CD4-positive, alpha-beta T cell treated with Interleukin-6 at 100 ng/mL for 8 hours (primary cell): ENCODE measurements around the gene CD86.

Experiments used
- DNase-seq: peaks from one replicate; pipeline ENCODE4 v3.0.0-alpha.2; 2020; ENCODE audit warnings: mixed read lengths, low spot score

CD86 gene

GRCh38 chr3:122092460-122093165, 37.5 kb downstream of the CD86 start:
- no peak for DNase-seq

- no peak for DNase-seq
Measured at GRCh38 chr3:122094125-122094524, 39.0 kb downstream of the CD86 start.

- DNase-seq = no peak
Measured at GRCh38 chr3:122094693-122095092, 39.5 kb downstream of the CD86 start.

GRCh38 chr3:122097141-122097540, 42.0 kb downstream of the CD86 start:
- no peak for DNase-seq

GRCh38 chr3:122098611-122099010, 43.4 kb downstream of the CD86 start:
- no peak for DNase-seq

GRCh38 chr3:122099255-122099654, 44.1 kb downstream of the CD86 start:
- DNase-seq = no peak

GRCh38 chr3:122100083-122100482, 44.9 kb downstream of the CD86 start:
- no peak for DNase-seq

GRCh38 chr3:122100591-122101463, 45.7 kb downstream of the CD86 start:
- no peak for DNase-seq

GRCh38 chr3:122101646-122102045, 46.5 kb downstream of the CD86 start:
- peak; percentile 53 for DNase-seq

- no peak for DNase-seq
Measured at GRCh38 chr3:122102191-122102935, 47.2 kb downstream of the CD86 start.

- no peak for DNase-seq
Measured at GRCh38 chr3:122103821-122104514, 48.8 kb downstream of the CD86 start.

GRCh38 chr3:122104515-122105194, 49.5 kb downstream of the CD86 start:
- DNase-seq = no peak

GRCh38 chr3:122105626-122106025, 50.5 kb downstream of the CD86 start:
- no peak for DNase-seq

- DNase-seq = no peak
Measured at GRCh38 chr3:122107171-122107570, 52.0 kb downstream of the CD86 start.

GRCh38 chr3:122111974-122112373, 56.8 kb downstream of the CD86 start:
- no peak for DNase-seq

GRCh38 chr3:122112754-122113153, 57.6 kb downstream of the CD86 start:
- no peak for DNase-seq

GRCh38 chr3:122123850-122124249, 68.7 kb downstream of the CD86 start:
- DNase-seq = no peak

GRCh38 chr3:122132949-122133540, 77.9 kb downstream of the CD86 start:
- DNase-seq = no peak

- no peak for DNase-seq
Measured at GRCh38 chr3:122146466-122146865, 91.3 kb downstream of the CD86 start.

- no peak for DNase-seq
Measured at GRCh38 chr3:122148941-122149627, 93.9 kb downstream of the CD86 start.
